GM23338 (cell line): ENCODE results near the gene COX10. TPM values are rescaled to one million over a fixed set of nuclear protein-coding genes. Genes with fewer than 3 reads are reported as not detected.

Experiments
- ATAC-seq: fragments of 200-7000 bp; cut with Tn5 transposase; 3 replicates; pipeline ENCODE4 v1.9.1; 2020
- DNase-seq: peaks from one replicate; pipeline ENCODE4 v3.0.0-alpha.2; 2015; ENCODE audit warnings: low spot score
- H2AFZ ChIP-seq: fragments of 200-600 bp; sonication (generic); 2 replicates; pipeline ENCODE4 v1.8.0; 2016; ENCODE audit warnings: antibody characterized with exemption, mild to moderate bottlenecking, moderate library complexity
- H3F3A ChIP-seq: fragments of 200-600 bp; sonication (generic); replicated peaks from 2 replicates; pipeline ENCODE4 v1.8.0; 2017; ENCODE audit warnings: antibody characterized with exemption, mixed run types, low read depth
- H3K27ac ChIP-seq: fragments of 200-600 bp; sonication (generic); 2 replicates; pipeline ENCODE4 v1.6.1; 2016; ENCODE audit warnings: low read depth
- H3K27me3 ChIP-seq: fragments of 200-600 bp; sonication (generic); 2 replicates; pipeline ENCODE4 v1.8.0; 2016; ENCODE audit warnings: mild to moderate bottlenecking, mixed run types, moderate library complexity; ENCODE audit not compliant: insufficient read depth
- H3K36me3 ChIP-seq: fragments of 200-600 bp; sonication (generic); 2 replicates; pipeline ENCODE4 v1.8.0; 2016; ENCODE audit warnings: mild to moderate bottlenecking; ENCODE audit not compliant: insufficient read depth
- H3K4me1 ChIP-seq: fragments of 200-600 bp; sonication (generic); 2 replicates; pipeline ENCODE4 v1.8.0; 2016; ENCODE audit warnings: mild to moderate bottlenecking, moderate library complexity; ENCODE audit not compliant: insufficient read depth
- H3K4me2 ChIP-seq: fragments of 200-600 bp; sonication (generic); 2 replicates; pipeline ENCODE4 v1.7.1; 2017; ENCODE audit warnings: mixed run types
- H3K4me3 ChIP-seq: fragments of 200-600 bp; sonication (generic); 2 replicates; pipeline ENCODE4 v1.6.1; 2016; ENCODE audit warnings: mixed run types
- H3K79me2 ChIP-seq: fragments of 200-600 bp; sonication (generic); replicated peaks from 2 replicates; pipeline ENCODE4 v1.8.0; 2017; ENCODE audit warnings: mild to moderate bottlenecking; ENCODE audit not compliant: insufficient read depth
- H3K9me2 ChIP-seq: fragments of 200-600 bp; sonication (generic); 2 replicates; pipeline ENCODE4 v1.8.0; 2017; ENCODE audit not compliant: insufficient read depth
- H4K20me1 ChIP-seq: fragments of 200-600 bp; sonication (generic); replicated peaks from 2 replicates; pipeline ENCODE4 v1.8.0; 2017; ENCODE audit warnings: mild to moderate bottlenecking; ENCODE audit not compliant: insufficient read depth
- H3K27ac Mint-ChIP-seq: 2 replicates; pipeline ENCODE4 v1.8.0; 2020; ENCODE audit warnings: inconsistent platforms, mild to moderate bottlenecking, moderate library complexity, mixed read lengths
- H3K27me3 Mint-ChIP-seq: 3 replicates; pipeline ENCODE4 v1.8.0; 2022; ENCODE audit warnings: low read depth, mild to moderate bottlenecking, moderate library complexity, mixed read lengths, inconsistent platforms; ENCODE audit not compliant: insufficient read depth, poor library complexity
- H3K36me3 Mint-ChIP-seq: 3 replicates; pipeline ENCODE4 v1.8.0; 2021; ENCODE audit warnings: low read depth, mild to moderate bottlenecking, inconsistent platforms, moderate library complexity, mixed read lengths
- H3K4me1 Mint-ChIP-seq: 3 replicates; pipeline ENCODE4 v1.8.0; 2020; ENCODE audit warnings: mild to moderate bottlenecking, inconsistent platforms, mixed read lengths
- H3K4me3 Mint-ChIP-seq: 3 replicates; pipeline ENCODE4 v1.8.0; 2021; ENCODE audit warnings: moderate library complexity, mild to moderate bottlenecking, inconsistent platforms, mixed read lengths
- H3K9me3 Mint-ChIP-seq: 3 replicates; pipeline ENCODE4 v1.8.0; 2020; ENCODE audit warnings: moderate library complexity, mild to moderate bottlenecking, inconsistent platforms, mixed read lengths
- CREB1 ChIP-seq: fragments of 250-450 bp; sonication (Bioruptor Pico); IDR thresholded peaks from 2 replicates; pipeline ENCODE4 v1.5.0; 2020; ENCODE audit warnings: low read depth, mild to moderate bottlenecking, moderate library complexity
- EZH2 ChIP-seq: fragments of 200-600 bp; sonication (generic); IDR thresholded peaks from one replicate; pipeline ENCODE4 v1.8.0; 2017; ENCODE audit warnings: antibody characterized with exemption, mild to moderate bottlenecking, low read depth; ENCODE audit not compliant: unreplicated experiment
- EZH2phosphoT487 ChIP-seq: fragments of 200-600 bp; sonication (generic); IDR thresholded peaks from one replicate; pipeline ENCODE4 v1.8.1; 2018; ENCODE audit warnings: antibody characterized with exemption; ENCODE audit not compliant: unreplicated experiment
- JUNB ChIP-seq: IDR thresholded peaks from one replicate; pipeline ENCODE4 v1.6.1; 2016; ENCODE audit warnings: antibody characterized with exemption; ENCODE audit not compliant: unreplicated experiment
- NANOG ChIP-seq: IDR thresholded peaks from 2 replicates; pipeline ENCODE4 v1.6.1; 2016; ENCODE audit warnings: antibody characterized with exemption, borderline replicate concordance
- POLR2AphosphoS5 ChIP-seq: IDR thresholded peaks from 2 replicates; pipeline ENCODE4 v1.6.1; 2016; ENCODE audit warnings: antibody characterized with exemption, low read depth
- STAT1 ChIP-seq: IDR thresholded peaks from one replicate; pipeline ENCODE4 v1.6.1; 2016; ENCODE audit warnings: antibody characterized with exemption; ENCODE audit not compliant: unreplicated experiment
- ZNF114 ChIP-seq: fragments of 250-450 bp; sonication (Bioruptor Pico); IDR thresholded peaks from 2 replicates; pipeline ENCODE4 v1.5.0; 2020; ENCODE audit warnings: mild to moderate bottlenecking, moderate library complexity
- ZNF331 ChIP-seq: fragments of 250-450 bp; sonication (Bioruptor Pico); IDR thresholded peaks from 2 replicates; pipeline ENCODE4 v1.5.0; 2020; ENCODE audit warnings: low read depth, mild to moderate bottlenecking, moderate library complexity
- polyA plus RNA-seq: library from polyadenylated mRNA; unstranded; fragments of >200 nt; fragmentation: Nextera tagmentation; extraction: Ambion mirVana; gene quantifications from 2 replicates; pipeline ENCODE4 v1.2.1, GENCODE V29; 2016
- total RNA-seq: library from RNA; depleted of rRNA; stranded (reverse); fragments of >200 nt; shearing (Covaris generic); gene quantifications from 2 replicates; pipeline ENCODE4 v1.2.3, GENCODE V29; 2014
- TF ChIP-seq, protein P1 (sequence below): fragments of 250-450 bp; sonication (Bioruptor Pico); IDR thresholded peaks from 2 replicates; pipeline ENCODE4 v1.5.0; 2020; ENCODE audit warnings: mild to moderate bottlenecking, moderate library complexity
- TF ChIP-seq, protein P2 (sequence below): IDR thresholded peaks from 2 replicates; pipeline ENCODE4 v1.6.1; 2016; ENCODE audit warnings: antibody characterized with exemption
- TF ChIP-seq, protein P3 (sequence below), 2 experiments: fragments of 200-600 bp in 1 of 2; sonication (generic) in 1 of 2; conservative IDR thresholded peaks; 2 replicates each; pipeline versions ENCODE4 v1.5.1 to v1.6.1; 2016 to 2017; ENCODE audit warnings: antibody characterized with exemption in 2 of 2, low read depth in 2 of 2, mild to moderate bottlenecking in 2 of 2, moderate library complexity in 1 of 2
- TF ChIP-seq, protein P4 (sequence below): IDR thresholded peaks from one replicate; pipeline ENCODE4 v1.6.1; 2018; ENCODE audit warnings: antibody characterized with exemption; ENCODE audit not compliant: unreplicated experiment

COX10 gene
- total and polyA plus RNA-seq, 2 experiments from 2014 or later: 25.7 to 46.6 TPM

DNA sequence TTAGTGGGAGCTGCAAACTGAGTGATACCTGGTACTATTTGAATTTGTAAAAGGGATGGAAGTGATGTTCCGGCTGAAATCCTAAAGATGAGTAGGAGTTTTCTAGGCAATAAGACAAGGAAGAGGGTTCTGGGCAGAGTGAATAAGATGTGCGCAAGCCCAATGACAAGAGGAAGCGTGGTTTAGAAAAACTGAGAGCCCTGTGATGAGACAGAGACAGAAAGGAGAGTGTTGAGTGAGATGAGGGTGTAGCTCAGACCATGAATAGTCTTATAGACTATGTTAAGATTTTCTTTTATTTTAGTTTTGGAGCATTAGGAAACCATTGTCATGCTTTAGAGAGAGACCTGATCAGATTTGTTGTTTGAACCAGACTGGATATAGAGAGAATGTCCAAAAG is 50.2 kb downstream of the COX10 start:
- H3K4me1 Mint-ChIP-seq: peaks cover 19% of the 10 kb centered on the region
- Histone ChIP-seq H3F3A (no peaks in the 10 kb centered on the region), H2AFZ (no peak overlapping the region), H3K4me2 (no peak overlapping the region), H3K79me2 (peaks cover 24% of the 10 kb centered on the region), H3K4me1 (peaks cover 12% of the 10 kb centered on the region; the same call in 1 of the 2 replicates), H4K20me1 (0 out of 2 replicates have a peak, but pooled peaks cover 5% of the 10 kb centered on the region), H3K27ac (no peak overlapping the region), H3K36me3 (no peaks in the 10 kb centered on the region), H3K9me2 (no peaks in the 10 kb centered on the region), H3K4me3 (no peak overlapping the region), H3K27me3 (no peaks in the 10 kb centered on the region)
- TF ChIP-seq CREB1 (no peak), ZNF114 (CRISPR knock-in tag) (no peak), EZH2 (no peak), ZNF331 (CRISPR knock-in tag) (no peak), NANOG (no peak), POLR2AphosphoS5 (no peak), STAT1 (no peak), EZH2phosphoT487 (no peak), JUNB (no peak)
- TF ChIP-seq, protein P1, sequence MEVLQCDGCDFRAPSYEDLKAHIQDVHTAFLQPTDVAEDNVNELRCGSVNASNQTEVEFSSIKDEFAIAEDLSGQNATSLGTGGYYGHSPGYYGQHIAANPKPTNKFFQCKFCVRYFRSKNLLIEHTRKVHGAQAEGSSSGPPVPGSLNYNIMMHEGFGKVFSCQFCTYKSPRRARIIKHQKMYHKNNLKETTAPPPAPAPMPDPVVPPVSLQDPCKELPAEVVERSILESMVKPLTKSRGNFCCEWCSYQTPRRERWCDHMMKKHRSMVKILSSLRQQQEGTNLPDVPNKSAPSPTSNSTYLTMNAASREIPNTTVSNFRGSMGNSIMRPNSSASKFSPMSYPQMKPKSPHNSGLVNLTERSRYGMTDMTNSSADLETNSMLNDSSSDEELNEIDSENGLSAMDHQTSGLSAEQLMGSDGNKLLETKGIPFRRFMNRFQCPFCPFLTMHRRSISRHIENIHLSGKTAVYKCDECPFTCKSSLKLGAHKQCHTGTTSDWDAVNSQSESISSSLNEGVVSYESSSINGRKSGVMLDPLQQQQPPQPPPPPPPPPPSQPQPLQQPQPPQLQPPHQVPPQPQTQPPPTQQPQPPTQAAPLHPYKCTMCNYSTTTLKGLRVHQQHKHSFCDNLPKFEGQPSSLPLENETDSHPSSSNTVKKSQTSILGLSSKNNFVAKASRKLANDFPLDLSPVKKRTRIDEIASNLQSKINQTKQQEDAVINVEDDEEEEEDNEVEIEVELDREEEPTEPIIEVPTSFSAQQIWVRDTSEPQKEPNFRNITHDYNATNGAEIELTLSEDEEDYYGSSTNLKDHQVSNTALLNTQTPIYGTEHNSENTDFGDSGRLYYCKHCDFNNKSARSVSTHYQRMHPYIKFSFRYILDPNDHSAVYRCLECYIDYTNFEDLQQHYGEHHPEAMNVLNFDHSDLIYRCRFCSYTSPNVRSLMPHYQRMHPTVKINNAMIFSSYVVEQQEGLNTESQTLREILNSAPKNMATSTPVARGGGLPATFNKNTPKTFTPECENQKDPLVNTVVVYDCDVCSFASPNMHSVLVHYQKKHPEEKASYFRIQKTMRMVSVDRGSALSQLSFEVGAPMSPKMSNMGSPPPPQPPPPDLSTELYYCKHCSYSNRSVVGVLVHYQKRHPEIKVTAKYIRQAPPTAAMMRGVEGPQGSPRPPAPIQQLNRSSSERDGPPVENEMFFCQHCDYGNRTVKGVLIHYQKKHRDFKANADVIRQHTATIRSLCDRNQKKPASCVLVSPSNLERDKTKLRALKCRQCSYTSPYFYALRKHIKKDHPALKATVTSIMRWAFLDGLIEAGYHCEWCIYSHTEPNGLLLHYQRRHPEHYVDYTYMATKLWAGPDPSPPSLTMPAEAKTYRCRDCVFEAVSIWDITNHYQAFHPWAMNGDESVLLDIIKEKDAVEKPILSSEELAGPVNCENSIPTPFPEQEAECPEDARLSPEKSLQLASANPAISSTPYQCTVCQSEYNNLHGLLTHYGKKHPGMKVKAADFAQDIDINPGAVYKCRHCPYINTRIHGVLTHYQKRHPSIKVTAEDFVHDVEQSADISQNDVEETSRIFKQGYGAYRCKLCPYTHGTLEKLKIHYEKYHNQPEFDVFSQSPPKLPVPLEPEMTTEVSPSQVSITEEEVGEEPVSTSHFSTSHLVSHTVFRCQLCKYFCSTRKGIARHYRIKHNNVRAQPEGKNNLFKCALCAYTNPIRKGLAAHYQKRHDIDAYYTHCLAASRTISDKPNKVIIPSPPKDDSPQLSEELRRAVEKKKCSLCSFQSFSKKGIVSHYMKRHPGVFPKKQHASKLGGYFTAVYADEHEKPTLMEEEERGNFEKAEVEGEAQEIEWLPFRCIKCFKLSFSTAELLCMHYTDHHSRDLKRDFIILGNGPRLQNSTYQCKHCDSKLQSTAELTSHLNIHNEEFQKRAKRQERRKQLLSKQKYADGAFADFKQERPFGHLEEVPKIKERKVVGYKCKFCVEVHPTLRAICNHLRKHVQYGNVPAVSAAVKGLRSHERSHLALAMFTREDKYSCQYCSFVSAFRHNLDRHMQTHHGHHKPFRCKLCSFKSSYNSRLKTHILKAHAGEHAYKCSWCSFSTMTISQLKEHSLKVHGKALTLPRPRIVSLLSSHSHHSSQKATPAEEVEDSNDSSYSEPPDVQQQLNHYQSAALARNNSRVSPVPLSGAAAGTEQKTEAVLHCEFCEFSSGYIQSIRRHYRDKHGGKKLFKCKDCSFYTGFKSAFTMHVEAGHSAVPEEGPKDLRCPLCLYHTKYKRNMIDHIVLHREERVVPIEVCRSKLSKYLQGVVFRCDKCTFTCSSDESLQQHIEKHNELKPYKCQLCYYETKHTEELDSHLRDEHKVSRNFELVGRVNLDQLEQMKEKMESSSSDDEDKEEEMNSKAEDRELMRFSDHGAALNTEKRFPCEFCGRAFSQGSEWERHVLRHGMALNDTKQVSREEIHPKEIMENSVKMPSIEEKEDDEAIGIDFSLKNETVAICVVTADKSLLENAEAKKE (CRISPR knock-in tag): no peak
- TF ChIP-seq, protein P2, sequence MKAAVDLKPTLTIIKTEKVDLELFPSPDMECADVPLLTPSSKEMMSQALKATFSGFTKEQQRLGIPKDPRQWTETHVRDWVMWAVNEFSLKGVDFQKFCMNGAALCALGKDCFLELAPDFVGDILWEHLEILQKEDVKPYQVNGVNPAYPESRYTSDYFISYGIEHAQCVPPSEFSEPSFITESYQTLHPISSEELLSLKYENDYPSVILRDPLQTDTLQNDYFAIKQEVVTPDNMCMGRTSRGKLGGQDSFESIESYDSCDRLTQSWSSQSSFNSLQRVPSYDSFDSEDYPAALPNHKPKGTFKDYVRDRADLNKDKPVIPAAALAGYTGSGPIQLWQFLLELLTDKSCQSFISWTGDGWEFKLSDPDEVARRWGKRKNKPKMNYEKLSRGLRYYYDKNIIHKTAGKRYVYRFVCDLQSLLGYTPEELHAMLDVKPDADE: no peak
- TF ChIP-seq, protein P3, sequence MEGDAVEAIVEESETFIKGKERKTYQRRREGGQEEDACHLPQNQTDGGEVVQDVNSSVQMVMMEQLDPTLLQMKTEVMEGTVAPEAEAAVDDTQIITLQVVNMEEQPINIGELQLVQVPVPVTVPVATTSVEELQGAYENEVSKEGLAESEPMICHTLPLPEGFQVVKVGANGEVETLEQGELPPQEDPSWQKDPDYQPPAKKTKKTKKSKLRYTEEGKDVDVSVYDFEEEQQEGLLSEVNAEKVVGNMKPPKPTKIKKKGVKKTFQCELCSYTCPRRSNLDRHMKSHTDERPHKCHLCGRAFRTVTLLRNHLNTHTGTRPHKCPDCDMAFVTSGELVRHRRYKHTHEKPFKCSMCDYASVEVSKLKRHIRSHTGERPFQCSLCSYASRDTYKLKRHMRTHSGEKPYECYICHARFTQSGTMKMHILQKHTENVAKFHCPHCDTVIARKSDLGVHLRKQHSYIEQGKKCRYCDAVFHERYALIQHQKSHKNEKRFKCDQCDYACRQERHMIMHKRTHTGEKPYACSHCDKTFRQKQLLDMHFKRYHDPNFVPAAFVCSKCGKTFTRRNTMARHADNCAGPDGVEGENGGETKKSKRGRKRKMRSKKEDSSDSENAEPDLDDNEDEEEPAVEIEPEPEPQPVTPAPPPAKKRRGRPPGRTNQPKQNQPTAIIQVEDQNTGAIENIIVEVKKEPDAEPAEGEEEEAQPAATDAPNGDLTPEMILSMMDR (conservative IDR thresholded peaks at IDR 0.05; ENCODE audit: low read depth in 2 of 2): no peak
- TF ChIP-seq, protein P4, sequence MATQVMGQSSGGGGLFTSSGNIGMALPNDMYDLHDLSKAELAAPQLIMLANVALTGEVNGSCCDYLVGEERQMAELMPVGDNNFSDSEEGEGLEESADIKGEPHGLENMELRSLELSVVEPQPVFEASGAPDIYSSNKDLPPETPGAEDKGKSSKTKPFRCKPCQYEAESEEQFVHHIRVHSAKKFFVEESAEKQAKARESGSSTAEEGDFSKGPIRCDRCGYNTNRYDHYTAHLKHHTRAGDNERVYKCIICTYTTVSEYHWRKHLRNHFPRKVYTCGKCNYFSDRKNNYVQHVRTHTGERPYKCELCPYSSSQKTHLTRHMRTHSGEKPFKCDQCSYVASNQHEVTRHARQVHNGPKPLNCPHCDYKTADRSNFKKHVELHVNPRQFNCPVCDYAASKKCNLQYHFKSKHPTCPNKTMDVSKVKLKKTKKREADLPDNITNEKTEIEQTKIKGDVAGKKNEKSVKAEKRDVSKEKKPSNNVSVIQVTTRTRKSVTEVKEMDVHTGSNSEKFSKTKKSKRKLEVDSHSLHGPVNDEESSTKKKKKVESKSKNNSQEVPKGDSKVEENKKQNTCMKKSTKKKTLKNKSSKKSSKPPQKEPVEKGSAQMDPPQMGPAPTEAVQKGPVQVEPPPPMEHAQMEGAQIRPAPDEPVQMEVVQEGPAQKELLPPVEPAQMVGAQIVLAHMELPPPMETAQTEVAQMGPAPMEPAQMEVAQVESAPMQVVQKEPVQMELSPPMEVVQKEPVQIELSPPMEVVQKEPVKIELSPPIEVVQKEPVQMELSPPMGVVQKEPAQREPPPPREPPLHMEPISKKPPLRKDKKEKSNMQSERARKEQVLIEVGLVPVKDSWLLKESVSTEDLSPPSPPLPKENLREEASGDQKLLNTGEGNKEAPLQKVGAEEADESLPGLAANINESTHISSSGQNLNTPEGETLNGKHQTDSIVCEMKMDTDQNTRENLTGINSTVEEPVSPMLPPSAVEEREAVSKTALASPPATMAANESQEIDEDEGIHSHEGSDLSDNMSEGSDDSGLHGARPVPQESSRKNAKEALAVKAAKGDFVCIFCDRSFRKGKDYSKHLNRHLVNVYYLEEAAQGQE: no peak
- DNase-seq: no peak
- H3K4me3 Mint-ChIP-seq: no peak overlapping the region
- no peak for ATAC-seq
- H3K36me3 Mint-ChIP-seq: no peaks in the 10 kb centered on the region
- no peaks in the 10 kb centered on the region for H3K9me3 Mint-ChIP-seq
- H3K27me3 Mint-ChIP-seq: peaks cover 2% of the 10 kb centered on the region
- no peak overlapping the region for H3K27ac Mint-ChIP-seq
